ENCODE data around the gene CEL.

The CEL gene

DNA sequence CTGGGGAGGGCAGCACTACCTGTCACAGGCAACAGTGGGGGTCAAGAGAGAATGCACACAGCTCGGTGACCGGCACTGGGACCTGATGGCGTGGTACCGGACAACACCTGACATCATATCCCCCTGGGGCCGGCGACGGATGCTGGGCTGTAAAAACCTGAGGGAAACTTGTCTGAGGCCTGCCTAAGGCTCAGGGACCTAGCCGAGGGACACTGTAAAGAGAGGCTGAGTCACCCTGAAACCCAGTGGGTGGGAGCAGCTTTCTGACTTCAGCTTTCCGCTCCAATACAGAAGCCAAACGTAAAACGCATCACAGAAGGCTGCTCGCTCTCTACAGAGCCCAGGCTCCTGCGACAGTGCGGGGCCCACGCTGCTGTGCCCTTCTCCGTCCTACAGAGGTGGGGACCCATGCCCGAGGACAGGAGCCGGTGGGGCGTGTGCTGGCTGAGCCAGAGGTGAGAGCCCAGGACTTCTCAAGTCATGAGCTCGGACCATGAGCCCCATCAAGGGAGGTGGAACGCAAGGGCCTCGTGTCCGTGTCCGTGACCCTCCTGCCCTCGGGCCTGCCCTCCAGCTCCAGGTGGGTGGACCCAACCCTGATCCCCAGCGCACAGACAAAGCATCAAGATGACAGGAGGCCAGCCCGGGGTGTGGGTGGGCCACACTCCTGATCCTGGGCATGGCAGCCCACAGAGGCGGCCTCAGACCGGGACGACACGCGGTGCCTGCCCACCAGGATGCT lies 54.0 kb downstream of the CEL start:
- DNase-seq: peak in 14 of 56 donors; percentile 22 to 70 (median 46)

- no peak for DNase-seq
Observed at GRCh38 chr9:133116346-133117231, 54.8 kb downstream of the CEL start.

- peak in 52 of 56 donors; percentile 41 to 91 (median 79) for DNase-seq
Observed at GRCh38 chr9:133117271-133118178, 55.7 kb downstream of the CEL start.

DNA sequence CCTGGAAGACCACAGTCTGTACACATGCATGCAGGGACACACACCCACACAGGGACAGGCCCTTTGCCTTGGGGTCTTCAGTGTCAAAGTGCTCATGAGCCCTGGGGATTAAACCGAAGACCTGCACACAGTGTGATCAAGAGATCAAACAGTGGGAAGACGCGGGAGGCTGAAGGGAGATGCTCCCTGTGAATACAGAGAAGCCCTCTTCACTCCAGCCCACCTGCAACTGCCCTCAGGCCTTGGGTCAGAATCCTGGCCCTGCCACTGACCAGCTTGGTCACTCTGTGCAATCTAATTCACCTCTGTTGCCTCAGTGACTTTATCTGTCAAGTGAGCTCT lies 56.4 kb downstream of the CEL start:
- no peak for DNase-seq

GRCh38 chr9:133118568-133118967 lies 56.8 kb downstream of the CEL start:
- DNase-seq: no peak

- peak in 51 of 56 donors; percentile 25 to 87 (median 73) for DNase-seq
Observed at GRCh38 chr9:133119103-133119845, 57.5 kb downstream of the CEL start.

DNA sequence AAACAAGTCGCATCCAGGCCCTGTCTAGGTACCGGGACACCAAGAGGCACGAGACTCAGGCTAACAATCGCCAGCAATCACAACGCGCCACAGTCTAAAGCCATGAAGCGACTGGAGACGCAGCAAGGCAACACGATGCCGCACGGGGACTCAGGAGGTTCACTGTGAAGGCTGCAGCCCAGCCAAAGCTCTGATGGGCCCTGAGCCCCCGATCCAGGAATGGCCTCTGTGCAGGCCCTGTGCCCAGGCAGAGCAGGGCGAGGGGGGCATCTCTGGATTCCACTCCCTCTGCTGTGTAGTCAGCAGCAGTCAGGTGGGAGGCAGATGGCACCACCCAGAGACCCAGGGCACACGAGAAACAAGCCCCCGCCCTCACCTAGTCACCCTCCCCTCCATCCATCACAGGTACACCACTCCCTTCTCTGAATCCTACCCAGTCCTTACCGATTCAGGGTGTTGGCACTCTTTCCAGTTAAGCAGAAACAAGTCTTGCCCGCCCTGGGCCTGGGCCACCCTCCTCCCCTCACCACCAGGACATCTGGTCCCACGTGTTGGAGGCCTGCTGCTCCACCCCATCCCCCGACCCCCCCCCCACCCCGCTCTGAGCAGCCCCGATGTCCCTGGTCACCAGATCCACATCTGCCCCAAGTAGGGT lies 58.2 kb downstream of the CEL start:
- DNase-seq: peak in 42 of 56 donors; percentile 27 to 82 (median 64)

GRCh38 chr9:133120501-133121197 lies 58.9 kb downstream of the CEL start:
- DNase-seq: peak in 6 of 56 donors; percentile 55 to 69 (median 64)

Data from nucleus accumbens (tissue), 56 donors.